GM18505 (cell line): ENCODE results near the gene TTYH1.

Source experiments
- ATAC-seq: cut with Tn5 transposase; IDR thresholded peaks from one replicate; pipeline ENCODE4 v1.9.1; 2021; ENCODE audit not compliant: unreplicated experiment
- POLR2A ChIP-seq: IDR thresholded peaks from 4 replicates; pipeline ENCODE4 v1.6.1; 2011; ENCODE audit warnings: borderline replicate concordance; ENCODE audit not compliant: insufficient read depth, insufficient read length; ENCODE audit errors: extremely low read depth

TTYH1 gene

DNA sequence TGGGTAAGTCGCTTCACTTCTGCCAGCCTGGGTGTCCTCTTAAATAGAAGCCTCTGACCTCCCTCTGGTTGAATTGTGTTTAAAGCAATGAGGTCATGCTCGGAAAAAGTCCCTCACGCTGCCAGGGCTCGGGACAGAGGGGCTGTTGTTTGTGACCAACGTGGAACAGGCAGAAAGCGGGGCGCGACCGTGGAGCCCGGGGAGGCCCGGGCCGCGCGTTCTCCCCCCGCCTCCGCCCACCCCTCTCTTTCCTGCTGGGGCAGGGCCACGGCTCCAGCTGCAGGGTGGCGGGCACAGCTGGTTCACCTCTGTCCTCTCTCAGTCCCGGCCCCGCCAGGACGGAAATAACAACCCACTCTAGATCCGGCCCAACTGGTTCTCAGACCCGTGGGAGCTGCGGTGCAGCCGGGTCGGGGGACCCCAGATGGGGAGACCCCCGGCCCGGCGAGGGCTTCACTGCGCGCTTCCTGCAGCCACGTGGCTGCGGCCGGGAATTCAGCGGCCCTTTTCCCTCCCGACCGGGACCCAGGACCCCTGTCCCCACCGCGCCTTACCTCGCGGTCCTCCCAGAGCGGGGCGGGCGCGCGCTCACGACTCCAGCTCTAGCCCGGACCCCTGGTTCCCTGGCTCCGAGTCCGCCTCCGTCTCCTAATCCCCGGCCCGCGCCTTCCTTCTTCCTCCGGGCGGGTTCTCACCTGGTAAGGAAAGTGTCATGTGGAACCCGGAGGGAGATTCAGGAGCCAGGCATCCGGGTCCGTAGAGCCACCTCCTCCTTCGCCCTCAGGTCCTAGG lies 55.9 kb downstream of the TTYH1 start:
- no peak for TF ChIP-seq POLR2A
- ATAC-seq, result no peak

DNA sequence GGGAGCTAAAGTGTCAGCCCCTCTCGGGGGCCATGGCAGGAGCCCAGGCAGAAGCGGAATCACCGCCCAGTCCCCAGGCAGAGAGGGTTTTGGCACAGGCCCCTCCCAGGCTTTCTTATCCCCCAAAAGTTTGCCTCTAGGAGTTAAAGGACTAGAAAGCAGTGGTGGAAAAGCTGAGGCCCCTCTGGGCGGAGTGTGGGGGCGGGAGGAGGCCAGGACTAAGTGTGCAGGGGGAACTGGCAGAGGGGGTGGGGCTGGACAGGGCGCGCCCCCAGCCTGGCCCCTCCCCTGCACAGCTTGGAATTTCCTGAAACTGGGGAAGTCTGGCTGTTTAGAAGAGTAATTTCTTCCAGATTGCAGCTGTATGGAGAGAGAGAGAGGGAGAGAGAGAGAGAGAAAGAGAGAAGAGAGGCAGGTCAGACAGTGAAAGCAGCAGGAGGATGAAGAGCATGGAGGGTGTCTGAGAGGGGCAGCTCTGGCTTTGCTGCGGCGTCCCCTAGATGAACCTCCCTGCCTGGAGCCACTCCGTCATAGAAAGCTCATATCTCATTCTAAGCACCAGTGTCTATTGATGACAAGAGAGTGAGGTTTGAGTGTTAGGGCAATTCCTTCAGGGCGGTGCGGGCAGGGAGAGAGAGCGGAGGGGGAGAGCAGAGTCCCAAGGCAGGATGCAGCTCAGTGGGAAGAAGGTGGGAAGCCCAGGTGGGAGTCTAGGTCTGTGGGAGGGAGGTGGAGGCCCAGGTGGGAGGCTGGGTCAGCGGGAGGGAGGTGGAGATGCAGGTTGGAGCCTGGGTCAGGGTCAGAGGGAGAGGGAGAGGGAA lies 58.0 kb downstream of the TTYH1 start, which contains the start of gene CDC42EP5:
TSS of gene CDC42EP5 (minus strand) at position 226 of the 821 bp plus-strand sequence. CDS start 7,749 bp downstream, outside the sequence.
- no peak for TF ChIP-seq POLR2A

DNA sequence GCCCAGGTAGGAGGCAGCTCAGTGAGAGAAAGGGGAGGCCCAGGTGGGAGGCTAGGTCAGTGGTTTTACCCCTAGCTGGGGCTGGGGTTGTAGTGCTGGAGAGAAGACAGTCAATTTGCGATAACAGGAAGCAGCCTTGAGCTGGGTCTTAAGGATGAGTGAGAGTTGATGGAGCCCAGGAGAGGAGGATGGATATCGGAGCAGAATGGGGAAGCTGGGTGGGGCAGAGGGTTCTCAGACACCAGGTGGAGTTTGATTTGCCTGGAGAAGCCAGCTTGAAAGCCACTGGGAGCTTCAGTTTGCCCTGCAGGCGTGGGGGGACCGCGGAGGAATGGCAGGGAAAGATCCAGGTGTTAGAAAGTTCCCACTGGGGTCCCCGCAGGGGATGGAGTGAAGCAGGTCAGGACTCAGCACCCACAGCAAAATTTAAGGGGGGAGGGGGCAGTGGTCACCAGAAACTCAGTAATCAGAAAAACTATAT lies 58.7 kb downstream of the TTYH1 start:
- no peak for ATAC-seq
- TF ChIP-seq POLR2A, result no peak

More for the DNA sequence above, 58.0 kb downstream of the TTYH1 start, which contains the start of gene CDC42EP5:
- ATAC-seq, result no peak

DNA sequence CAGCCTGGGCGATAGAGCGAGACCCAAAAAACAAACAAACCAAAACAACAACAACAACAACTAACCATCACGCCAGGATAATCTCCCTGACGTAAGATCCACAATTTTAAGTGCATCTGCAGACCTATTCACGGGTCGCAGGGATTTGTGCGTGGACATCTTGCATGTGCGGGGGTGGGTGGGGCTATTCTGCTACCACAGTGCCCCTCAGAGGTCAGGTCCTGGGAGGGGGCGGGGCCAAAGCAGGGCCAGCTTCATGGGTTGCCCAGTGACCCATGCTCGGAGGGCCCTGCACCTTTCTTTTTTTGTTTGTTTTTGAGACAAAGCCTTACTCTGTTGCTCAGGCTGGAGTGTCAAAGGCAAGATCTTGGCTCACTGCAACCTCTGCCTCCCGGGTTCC lies 60.4 kb downstream of the TTYH1 start:
- no peak for TF ChIP-seq POLR2A
- ATAC-seq, result no peak

DNA sequence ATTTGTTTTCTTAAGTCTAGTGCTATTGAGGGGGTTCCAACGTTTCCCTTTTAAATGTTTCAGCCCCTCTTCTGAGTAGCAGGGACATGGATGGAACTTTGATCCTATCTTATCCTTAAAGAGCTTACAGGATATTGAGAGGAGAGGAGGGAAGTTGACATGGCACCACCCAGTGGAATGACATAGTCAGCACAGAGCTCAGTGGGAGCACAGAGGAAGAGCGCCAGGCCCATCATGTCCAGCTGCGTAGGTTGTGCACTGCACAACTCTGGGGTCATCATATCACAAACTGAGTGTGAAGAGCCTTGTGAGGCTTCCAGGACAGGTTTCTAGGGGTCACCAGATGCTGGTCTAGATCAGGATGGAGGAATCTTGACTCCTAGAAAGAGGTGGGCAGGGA lies 62.4 kb downstream of the TTYH1 start:
- no peak for ATAC-seq

DNA sequence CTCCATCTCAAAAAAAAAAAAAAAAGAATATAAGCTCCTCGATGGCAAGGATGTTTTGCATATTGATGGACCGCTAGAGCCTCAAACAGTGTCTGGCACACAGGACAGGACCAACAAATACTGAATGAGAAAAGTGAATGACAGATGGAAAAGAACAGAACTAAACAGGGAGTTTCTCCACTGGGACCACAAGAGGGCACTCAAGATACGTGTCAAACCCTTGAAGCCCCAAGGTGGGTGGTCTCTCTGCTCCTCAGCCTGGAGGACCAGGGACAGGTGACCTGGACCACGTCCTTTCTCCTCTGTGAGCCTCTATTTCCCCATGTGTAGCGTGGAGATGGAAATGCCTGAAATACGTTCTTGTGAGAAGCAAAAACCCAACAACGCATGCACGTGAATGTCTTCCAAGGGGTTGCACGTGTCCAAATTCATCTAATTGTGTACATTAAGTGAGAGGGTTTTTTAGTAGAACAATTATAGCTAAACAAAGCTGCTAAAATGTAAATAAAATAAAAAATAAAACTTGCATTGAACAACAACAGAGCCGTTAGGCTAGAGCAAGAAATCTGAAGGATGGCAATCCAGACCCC lies 63.5 kb downstream of the TTYH1 start:
- TF ChIP-seq POLR2A, result no peak
- no peak for ATAC-seq

More for the DNA sequence above, 62.4 kb downstream of the TTYH1 start:
- TF ChIP-seq POLR2A, result no peak

DNA sequence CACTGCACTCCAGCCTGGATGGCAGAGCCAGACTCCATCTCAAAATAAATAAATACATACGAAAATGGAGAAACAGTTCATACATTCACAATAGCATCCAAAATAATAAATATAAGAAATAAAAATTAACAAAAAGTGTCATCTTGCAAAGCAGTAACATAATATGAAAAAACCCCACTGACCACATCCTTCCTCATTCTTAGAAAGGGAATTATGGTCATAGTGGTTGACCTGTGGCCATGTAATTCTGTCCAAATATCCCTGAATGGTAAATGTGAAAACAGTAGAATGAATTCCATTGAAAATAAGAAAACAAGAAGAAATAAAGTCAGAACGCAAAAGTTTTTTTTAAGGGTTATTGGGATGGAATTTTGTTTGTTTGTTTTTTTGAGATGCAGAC lies 64.8 kb downstream of the TTYH1 start:
- TF ChIP-seq POLR2A, result no peak
- no peak for ATAC-seq

DNA sequence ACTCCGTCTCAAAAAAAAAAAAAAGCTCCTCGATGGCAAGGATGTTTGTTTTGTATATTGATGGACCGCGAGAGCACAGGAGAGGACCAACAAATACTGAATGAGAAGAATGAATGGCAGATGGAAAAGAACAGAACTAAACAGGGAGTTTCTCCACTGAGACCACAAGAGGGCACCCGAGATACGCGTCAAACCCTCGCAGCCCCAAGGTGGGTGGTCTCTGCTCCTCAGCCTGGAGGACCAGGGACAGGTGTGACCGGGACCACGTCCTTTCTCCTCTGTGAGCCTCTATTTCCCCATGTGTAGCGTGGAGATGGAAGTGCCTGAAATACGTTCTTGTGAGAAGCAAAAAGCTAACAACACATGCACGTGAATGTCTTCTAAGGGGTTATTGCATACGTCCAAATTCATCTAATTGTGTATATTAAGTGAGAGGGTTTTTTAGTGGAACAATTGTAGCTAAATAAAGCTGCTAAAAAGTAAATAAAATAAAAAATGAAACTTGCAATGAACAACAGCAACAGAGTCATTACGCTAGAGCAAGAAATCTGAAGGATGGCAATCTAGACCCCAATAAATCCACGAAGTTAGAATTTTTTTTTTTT lies 66.2 kb downstream of the TTYH1 start:
- TF ChIP-seq POLR2A, result no peak
- ATAC-seq, result no peak

DNA sequence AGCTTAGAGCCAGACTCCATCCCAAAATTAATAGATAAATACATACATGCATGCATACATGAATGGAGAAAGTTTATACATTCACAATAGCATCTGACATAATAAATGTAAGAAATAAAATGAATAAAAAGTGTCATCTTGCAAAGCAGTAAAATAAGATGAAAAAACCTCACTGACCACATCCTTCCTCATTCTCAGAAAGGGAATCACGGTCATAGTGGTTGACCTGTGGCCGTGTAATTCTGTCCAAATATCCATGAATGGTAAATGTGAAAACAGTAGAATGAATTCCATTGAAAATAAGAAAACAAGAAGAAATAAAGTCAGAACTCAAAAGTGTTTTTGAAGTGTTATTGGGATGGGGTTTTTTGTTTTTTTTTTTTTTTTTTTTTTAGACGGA lies 67.6 kb downstream of the TTYH1 start:
- no peak for TF ChIP-seq POLR2A
- no peak for ATAC-seq

DNA sequence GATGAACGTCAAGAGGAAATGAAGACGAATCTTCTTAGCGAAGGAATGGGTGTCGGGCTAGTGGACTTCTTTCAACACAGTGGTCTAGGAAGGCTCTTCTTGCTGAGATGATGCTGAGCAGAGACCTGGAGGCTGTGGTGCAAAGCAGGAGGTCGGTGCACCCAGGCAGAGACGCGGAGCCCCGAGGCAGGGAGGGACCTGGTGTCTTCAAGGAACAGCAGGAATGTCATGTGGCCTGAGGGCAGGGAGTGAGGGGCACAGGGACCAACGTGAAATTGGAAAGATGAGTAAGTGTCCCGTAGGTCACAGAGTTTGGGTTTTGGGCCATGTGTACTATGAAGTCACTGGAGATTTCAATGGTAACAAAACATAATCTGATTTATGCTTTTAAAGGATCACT lies 69.2 kb downstream of the TTYH1 start:
- TF ChIP-seq POLR2A, result no peak
- ATAC-seq, result no peak

DNA sequence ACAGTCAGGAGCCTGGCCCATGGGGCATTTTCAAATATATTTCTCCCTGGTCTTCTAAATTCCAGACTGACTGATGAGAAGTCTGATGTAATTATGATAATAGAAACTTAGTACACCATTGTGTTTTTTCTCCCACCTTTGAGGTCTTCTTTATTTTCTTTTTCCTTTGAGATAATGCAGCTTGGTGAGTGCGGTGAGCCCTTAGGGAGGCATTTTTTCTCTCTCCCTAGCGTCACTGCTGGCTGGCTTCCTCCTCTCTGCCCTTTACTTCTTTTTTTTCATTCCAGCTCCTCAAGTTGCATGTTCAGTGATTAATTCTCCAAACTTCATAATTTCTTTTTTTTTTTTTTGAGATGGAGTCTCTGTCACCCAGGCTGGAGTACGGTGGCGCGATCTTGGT lies 70.6 kb downstream of the TTYH1 start:
- ATAC-seq, result no peak
- TF ChIP-seq POLR2A, result no peak
